Measurements from ENCODE around the gene ZNF750.

DNA sequence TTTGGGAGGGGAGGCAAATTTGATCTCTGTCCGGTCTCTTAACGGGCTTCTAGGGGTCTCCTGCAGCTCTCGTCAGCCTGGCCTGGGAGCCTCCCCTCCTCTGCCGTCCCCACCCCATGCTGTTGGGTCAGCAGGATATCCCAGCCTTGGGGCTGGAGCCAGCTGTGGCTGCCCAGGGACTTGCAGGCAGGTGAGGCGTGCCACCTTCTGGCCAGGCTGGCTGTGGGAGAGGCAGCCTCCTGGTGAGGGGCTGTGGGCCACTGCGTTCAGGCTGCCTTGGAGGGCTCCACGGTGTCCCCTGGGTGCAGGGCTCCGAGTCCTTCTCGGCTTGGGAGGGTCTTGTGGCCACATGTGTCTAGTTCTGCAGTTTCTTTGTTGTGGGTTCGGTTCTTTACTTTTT, 53.4 kb downstream of the ZNF750 start:
- TF ChIP-seq, protein P1, sequence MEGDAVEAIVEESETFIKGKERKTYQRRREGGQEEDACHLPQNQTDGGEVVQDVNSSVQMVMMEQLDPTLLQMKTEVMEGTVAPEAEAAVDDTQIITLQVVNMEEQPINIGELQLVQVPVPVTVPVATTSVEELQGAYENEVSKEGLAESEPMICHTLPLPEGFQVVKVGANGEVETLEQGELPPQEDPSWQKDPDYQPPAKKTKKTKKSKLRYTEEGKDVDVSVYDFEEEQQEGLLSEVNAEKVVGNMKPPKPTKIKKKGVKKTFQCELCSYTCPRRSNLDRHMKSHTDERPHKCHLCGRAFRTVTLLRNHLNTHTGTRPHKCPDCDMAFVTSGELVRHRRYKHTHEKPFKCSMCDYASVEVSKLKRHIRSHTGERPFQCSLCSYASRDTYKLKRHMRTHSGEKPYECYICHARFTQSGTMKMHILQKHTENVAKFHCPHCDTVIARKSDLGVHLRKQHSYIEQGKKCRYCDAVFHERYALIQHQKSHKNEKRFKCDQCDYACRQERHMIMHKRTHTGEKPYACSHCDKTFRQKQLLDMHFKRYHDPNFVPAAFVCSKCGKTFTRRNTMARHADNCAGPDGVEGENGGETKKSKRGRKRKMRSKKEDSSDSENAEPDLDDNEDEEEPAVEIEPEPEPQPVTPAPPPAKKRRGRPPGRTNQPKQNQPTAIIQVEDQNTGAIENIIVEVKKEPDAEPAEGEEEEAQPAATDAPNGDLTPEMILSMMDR (IDR thresholded peaks at IDR 0.05 in 8 of 11, conservative IDR thresholded peaks at IDR 0.05 in 3 of 11) = no peak
- TF ChIP-seq POLR2AphosphoS5 (IDR thresholded peaks at IDR 0.05) (no peak), POLR2A (IDR thresholded peaks at IDR 0.05) (no peak)

Measured in spleen (tissue), 7 donors.